Endothelial cell of umbilical vein (primary cell): ENCODE results near the gene SMCHD1. TPM values are rescaled to one million over a fixed set of nuclear protein-coding genes. Genes with fewer than 3 reads are reported as not detected.
A peak's percentile ranks its signal among the peaks of the same experiment; 100 is the strongest.

Experiments used
- BruUV-seq: library from RNA; stranded (reverse); fragments of 400-500 nt; replicated peaks from 2 replicates; lab custom pipeline; 2021; lab: Mats Ljungman, UMichigan
- CTCF ChIA-PET: fragments of 300-600, 350-600 bp; sonication (Branson Sonifier 250); formaldehyde crosslinking; loops from one replicate; lab custom pipeline; 2021; ENCODE audit warnings: antibody characterized with exemption, inconsistent platforms; lab: Charles Lee
- POLR2A ChIA-PET: fragments of 300-600, 350-600 bp; sonication (Branson Sonifier 250); formaldehyde crosslinking; loops from one replicate; lab custom pipeline; 2021; ENCODE audit warnings: antibody characterized with exemption, inconsistent platforms; lab: Charles Lee
- DNase-seq: peaks from one replicate; pipeline ENCODE4 v3.0.0-alpha.2; 2011; ENCODE audit warnings: low read depth, low spot score
- FAIRE-seq: peaks from 2 replicates; lab custom pipeline; 2011; peaks lifted over from hg19 to GRCh38; lab: Jason Lieb, UNC
- H2AFZ ChIP-seq: 2 replicates; pipeline ENCODE4 v1.6.0; 2012; ENCODE audit warnings: low read depth, low read length, control low read depth, inconsistent platforms
- H3K27ac ChIP-seq: 2 replicates; pipeline ENCODE4 v1.5.1; 2011; ENCODE audit warnings: low read depth, mild to moderate bottlenecking, control low read depth, low read length, moderate library complexity; ENCODE audit not compliant: insufficient read depth
- H3K27me3 ChIP-seq, 2 experiments: 2 replicates each; pipeline versions ENCODE4 v1.6.0 to v1.6.1; 2011; ENCODE audit warnings: low read length in 2 of 2, mixed read lengths in 1 of 2; ENCODE audit not compliant: control insufficient read depth in 2 of 2, insufficient read depth in 2 of 2
- H3K36me3 ChIP-seq, 2 experiments: 2 replicates in 1 of 2; 3 replicates in 1 of 2; pipeline ENCODE4 v1.5.1; 2011; ENCODE audit warnings: low read length in 2 of 2, mild to moderate bottlenecking in 1 of 2, moderate library complexity in 1 of 2; ENCODE audit not compliant: control insufficient read depth in 2 of 2, insufficient read depth in 2 of 2; ENCODE audit errors: extremely low read depth in 1 of 2
- H3K4me1 ChIP-seq: 3 replicates; pipeline ENCODE4 v1.5.1; 2011; ENCODE audit warnings: mild to moderate bottlenecking, low read length; ENCODE audit not compliant: control insufficient read depth, insufficient read depth; ENCODE audit errors: extremely low read depth
- H3K4me2 ChIP-seq: 2 replicates; pipeline ENCODE4 v1.6.1; 2011; ENCODE audit warnings: low read length, control low read depth, mixed read lengths; ENCODE audit not compliant: insufficient read depth
- H3K4me3 ChIP-seq, 3 experiments: fragments of 200-600 bp in 1 of 3; sonication (generic), shearing (Covaris generic) in 1 of 3; replicated peaks in 1 of 3; 2 replicates each; pipeline ENCODE4 v1.5.1; 2011 to 2016; ENCODE audit warnings: control low read depth in 3 of 3, low read length in 3 of 3, mild to moderate bottlenecking in 2 of 3, inconsistent platforms in 1 of 3, low read depth in 1 of 3, moderate library complexity in 1 of 3; ENCODE audit not compliant: insufficient read depth in 1 of 3
- H3K79me2 ChIP-seq: 2 replicates; pipeline ENCODE4 v1.6.0; 2012; ENCODE audit warnings: low read length, inconsistent platforms; ENCODE audit not compliant: control insufficient read depth, insufficient read depth
- H3K9ac ChIP-seq: replicated peaks from 2 replicates; pipeline ENCODE3; 2011; ENCODE audit warnings: low read length, control low read depth; ENCODE audit not compliant: insufficient read depth; ENCODE audit errors: extremely low read depth
- H3K9me1 ChIP-seq: replicated peaks from 3 replicates; pipeline ENCODE4 v1.6.0; 2011; ENCODE audit warnings: mild to moderate bottlenecking, low read length; ENCODE audit not compliant: control insufficient read depth, insufficient read depth; ENCODE audit errors: extremely low read depth
- H3K9me3 ChIP-seq: replicated peaks from 2 replicates; pipeline ENCODE4 v1.5.1; 2012; ENCODE audit warnings: low read length, inconsistent platforms; ENCODE audit not compliant: control insufficient read depth, insufficient read depth
- H4K20me1 ChIP-seq: replicated peaks from 2 replicates; pipeline ENCODE3; 2011; ENCODE audit warnings: mild to moderate bottlenecking, low read length; ENCODE audit not compliant: control insufficient read depth, insufficient read depth; ENCODE audit errors: extremely low read depth
- CTCF ChIP-seq, 2 donors: IDR thresholded peaks; 1 replicate in 1 of 2; 2 replicates in 1 of 2; pipeline ENCODE4 v1.5.1; 2011; ENCODE audit warnings: low read length in 2 of 2, mild to moderate bottlenecking in 2 of 2, moderate library complexity in 2 of 2, control low read depth in 1 of 2, inconsistent platforms in 1 of 2, low read depth in 1 of 2; ENCODE audit not compliant: insufficient read depth in 1 of 2; ENCODE audit errors: extremely low read depth in 1 of 2
- EZH2 ChIP-seq: IDR thresholded peaks from 2 replicates; pipeline ENCODE4 v1.6.1; 2012; ENCODE audit warnings: borderline replicate concordance, low read depth, mild to moderate bottlenecking, moderate library complexity, low read length, inconsistent platforms; ENCODE audit not compliant: severe bottlenecking
- FOS ChIP-seq: IDR thresholded peaks from 2 replicates; pipeline ENCODE4 v1.6.1; 2011; ENCODE audit warnings: mild to moderate bottlenecking, low read length, moderate library complexity, borderline replicate concordance; ENCODE audit not compliant: insufficient read depth
- GATA2 ChIP-seq: IDR thresholded peaks from 2 replicates; pipeline ENCODE4 v1.7.0; 2011; ENCODE audit warnings: low read depth, mild to moderate bottlenecking, moderate library complexity, mixed read lengths, low read length; ENCODE audit not compliant: insufficient read length, insufficient read depth
- JUN ChIP-seq: IDR thresholded peaks from 2 replicates; pipeline ENCODE4 v1.6.1; 2011; ENCODE audit warnings: borderline replicate concordance, low read depth; ENCODE audit not compliant: insufficient read length, insufficient read depth
- MAX ChIP-seq: IDR thresholded peaks from 2 replicates; pipeline ENCODE4 v1.6.1; 2011; ENCODE audit not compliant: insufficient read depth, insufficient read length
- MYC ChIP-seq: IDR thresholded peaks from one replicate; pipeline ENCODE4 v1.6.1; 2011; ENCODE audit warnings: mild to moderate bottlenecking, low read depth, low read length
- POLR2A ChIP-seq: IDR thresholded peaks from 2 replicates; pipeline ENCODE4 v1.6.1; 2012; ENCODE audit warnings: low read depth, mild to moderate bottlenecking, control low read depth, low read length
- POLR2AphosphoS5 ChIP-seq: IDR thresholded peaks from 2 replicates; pipeline ENCODE4 v1.6.1; 2012; ENCODE audit warnings: low read depth, mild to moderate bottlenecking, control low read depth, low read length, moderate library complexity; ENCODE audit not compliant: insufficient read depth
- dilution Hi-C: fragments of 300-500 bp; cut with MboI; formaldehyde crosslinking; loops from one replicate; pipeline ENCODE4 v1.15.0; 2019; ENCODE audit warnings: low sequenced_read_pairs; ENCODE audit not compliant: extremely low pct_ligation_motif_present
- intact Hi-C: fragments of 100-400 bp; cut with micrococcal nuclease; formaldehyde crosslinking; loops from one replicate; pipeline ENCODE4 v1.10.0; 2022
- polyA plus RNA-seq, 4 experiments: library from polyadenylated mRNA; depleted of rRNA in 3 of 4; stranded (reverse) in 3 of 4; unstranded in 1 of 4; fragments of >200 nt; gene quantifications; 2 replicates each; pipeline versions ENCODE4 v1.2.1 to v1.2.3, GENCODE V29; 2011 to 2012; ENCODE audit warnings: missing spikeins in 1 of 4
- total RNA-seq: library from RNA; stranded (reverse); gene quantifications from 2 replicates; pipeline ENCODE4 v1.2.3, GENCODE V29; 2021

The SMCHD1 gene
- total and polyA plus RNA-seq, 2 donors (not counting 3 experiments of a cell fraction or from before 2014, with no cell fraction given) = 7.4 to 39.9 TPM

- Histone ChIP-seq H3K9ac (peak overlapping the region; percentile 96), H3K27me3 (peaks cover 0 to 4% of the 10 kb centered on the region in 2 experiments), H3K36me3 (no peaks in the 10 kb centered on the region), H3K79me2 (peaks cover 40% of the 10 kb centered on the region), H3K27ac (peak overlapping the region; percentile 90), H3K4me1 (peaks cover 32% of the 10 kb centered on the region), H3K4me2 (peak overlapping the region; percentile 96), H3K9me1 (no peaks in the 10 kb centered on the region), H2AFZ (peak overlapping the region; percentile 92), H3K9me3 (no peaks in the 10 kb centered on the region), H4K20me1 (peaks cover 3% of the 10 kb centered on the region), H3K4me3 (peak overlapping the region; percentile 60 to 99 (median 78))
- ChIA-PET POLR2A (no interaction called here), CTCF (interaction anchor here (1.7 kb wide), 1 partner anchor 49 kb away, joined by 6 read pairs; no protein-coding TSS in a partner anchor)
- dilution Hi-C loops = no loop called here
- intact Hi-C loops = loop anchor here (2.0 to 10.0 kb wide), 5 partner anchors 18 to 357 kb away; partner anchors contain the start of genes LPIN2, METTL4 and NDC80
- BruUV-seq = no TSS peak
- no peak for DNase-seq
- FAIRE-seq = no peak
- TF ChIP-seq FOS = no peak
- TF ChIP-seq MYC = no peak
- no peak for TF ChIP-seq JUN
- TF ChIP-seq GATA2 = no peak
- TF ChIP-seq POLR2AphosphoS5 = no peak
- no peak for TF ChIP-seq CTCF (IDR thresholded peaks at IDR 0.05; ENCODE audit: extremely low read depth in 1 of 2, insufficient read depth in 1 of 2, low read depth in 1 of 2, low read length in 2 of 2)
- TF ChIP-seq MAX = no peak
- TF ChIP-seq POLR2A = no peak
- TF ChIP-seq EZH2 = no peak
Observed at GRCh38 chr18:2654928-2655177, 673 bp upstream of the SMCHD1 start.
